K562 (cell line): Measurements from ENCODE around the gene CIART. TPM values are rescaled to one million over a fixed set of nuclear protein-coding genes. Genes with fewer than 3 reads are reported as not detected.

Experiments used
- AFF1 ChIP-seq, 2 experiments: fragments of 450-650 bp; IDR thresholded peaks; 2 replicates each; pipeline ENCODE4 v1.6.1; 2018; ENCODE audit warnings: mild to moderate bottlenecking in 2 of 2, low read depth in 1 of 2; ENCODE audit not compliant: partially characterized antibody in 2 of 2
- ARID3A ChIP-seq: IDR thresholded peaks from 2 replicates; pipeline ENCODE4 v1.6.1; 2012; ENCODE audit warnings: low read depth, low read length, improper control_type of control experiment, borderline replicate concordance
- E2F3 ChIP-seq: fragments of 250-450 bp; sonication (Bioruptor Pico); IDR thresholded peaks from 2 replicates; pipeline ENCODE4 v1.4.0; 2020; ENCODE audit warnings: mild to moderate bottlenecking
- ELK1 ChIP-seq: sonication (generic); formaldehyde crosslinking; IDR thresholded peaks from 2 replicates; pipeline ENCODE4 v1.8.1; 2022; ENCODE audit warnings: missing genetic modification reagents
- HNRNPUL1 ChIP-seq: fragments of 200-400 bp; formaldehyde crosslinking; IDR thresholded peaks from 2 replicates; pipeline ENCODE4 v1.6.1; 2017; ENCODE audit warnings: low read length
- MEF2A ChIP-seq: IDR thresholded peaks from 2 replicates; pipeline ENCODE4 v1.6.1; 2011; ENCODE audit warnings: low read depth, mild to moderate bottlenecking, low read length, moderate library complexity; ENCODE audit not compliant: control insufficient read depth
- NELFE ChIP-seq: IDR thresholded peaks from 2 replicates; pipeline ENCODE4 v1.6.1; 2011; ENCODE audit warnings: mild to moderate bottlenecking; ENCODE audit not compliant: insufficient read depth, insufficient read length
- NR4A1 ChIP-seq, 2 experiments: fragments of 250-450 bp in 1 of 2; fragments of 450-650 bp in 1 of 2; sonication (Bioruptor Pico) in 1 of 2; IDR thresholded peaks; 2 replicates each; pipeline versions ENCODE4 v1.4.0 to v1.6.1; 2016 to 2020; ENCODE audit warnings: mild to moderate bottlenecking in 2 of 2, missing compliant biosample characterization in 1 of 2, missing genetic modification characterization in 1 of 2, moderate library complexity in 1 of 2
- POLR2A ChIP-seq: fragments of 450-650 bp; conservative IDR thresholded peaks from 2 replicates; pipeline ENCODE4 v1.6.1; 2016
- POLR2AphosphoS2 ChIP-seq: IDR thresholded peaks from 2 replicates; pipeline ENCODE4 v1.6.1; 2012; ENCODE audit warnings: low read length, improper control_type of control experiment
- RHOXF2B ChIP-seq: fragments of 250-450 bp; sonication (Bioruptor Pico); conservative IDR thresholded peaks from 2 replicates; pipeline ENCODE4 v1.5.1; 2021
- SNIP1 ChIP-seq: fragments of 450-650 bp; IDR thresholded peaks from 2 replicates; pipeline ENCODE4 v1.7.1; 2017; ENCODE audit warnings: low read depth, mild to moderate bottlenecking
- SPI1 ChIP-seq: IDR thresholded peaks from 2 replicates; pipeline ENCODE4 v1.6.1; 2011; ENCODE audit warnings: low read depth, low read length, control low read depth, borderline replicate concordance
- TFE3 ChIP-seq: fragments of 450-650 bp; formaldehyde crosslinking; IDR thresholded peaks from 2 replicates; pipeline ENCODE4 v1.4.0; 2020; ENCODE audit warnings: mild to moderate bottlenecking, mixed read lengths
- ZNF184 ChIP-seq: sonication (generic); formaldehyde crosslinking; IDR thresholded peaks from 2 replicates; pipeline ENCODE4 v1.5.0; 2020; ENCODE audit warnings: missing genetic modification reagents
- ZNF584 ChIP-seq: fragments of 200-800 bp; sonication (Bioruptor generic); IDR thresholded peaks from 2 replicates; pipeline ENCODE4 v1.6.1; 2016; ENCODE audit warnings: low read depth, mild to moderate bottlenecking, missing genetic modification characterization, missing compliant biosample characterization
- ZNF655 ChIP-seq: fragments of 250-450 bp; sonication (Bioruptor Pico); IDR thresholded peaks from 2 replicates; pipeline ENCODE4 v1.5.0; 2021
- ZNF778 ChIP-seq: fragments of 450-650 bp; formaldehyde crosslinking; IDR thresholded peaks from 2 replicates; pipeline ENCODE4 v1.4.0; 2020; ENCODE audit warnings: mild to moderate bottlenecking, moderate library complexity
- polyA plus RNA-seq, 8 experiments: library from polyadenylated mRNA; depleted of rRNA in 4 of 8; stranded (reverse) in 5 of 8; unstranded in 3 of 8; fragments of >200 nt; fragmentation: Nextera tagmentation in 2 of 8; fragmentation: Illumina TruSeq in 1 of 8; extraction: Ambion mirVana in 2 of 8; extraction: Trizol in 1 of 8; gene quantifications; 2 replicates each; pipeline versions ENCODE4 v1.2.1 to v1.2.3, GENCODE V29; 2011 to 2014; ENCODE audit warnings: inconsistent platforms in 1 of 8, missing spikeins in 1 of 8
- total RNA-seq, 7 experiments: library from RNA; depleted of rRNA in 6 of 7; stranded (reverse); fragments of >200 nt in 6 of 7; fragmentation: Illumina TruSeq in 2 of 7; extraction: Trizol in 2 of 7; gene quantifications; 2 replicates each; pipeline versions ENCODE4 v1.2.1 to v1.2.3, GENCODE V29; 2011 to 2021; ENCODE audit warnings: low replicate concordance in 1 of 7

CIART gene
- total and polyA plus RNA-seq, 9 of the 15 experiments (the other 6 are each of a cell fraction or from before 2014, with no cell fraction given), result 0.07 to 0.35 (median 0.19) TPM; not detected in 2

GRCh38 chr1:150234566-150235293 is 47.6 kb upstream of the CIART start (continued):
- TF ChIP-seq ZNF655 (CRISPR knock-in tag) (no peak), HNRNPUL1 (no peak), RHOXF2B (no peak), E2F3 (CRISPR knock-in tag) (no peak), NELFE (no peak), ZNF184 (CRISPR knock-in tag) (no peak), AFF1 (IDR thresholded peaks at IDR 0.05; ENCODE audit: low read depth in 1 of 2, partially characterized antibody in 2 of 2) (peak; percentile 70 to 81), POLR2A (peak; percentile 88), TFE3 (no peak), ARID3A (no peak), ELK1 (CRISPR knock-in tag) (no peak), SNIP1 (no peak), SPI1 (no peak), POLR2AphosphoS2 (no peak; the same call in 1 of the 2 replicates), ZNF778 (CRISPR knock-in tag) (no peak), MEF2A (no peak), ZNF584 (no peak), NR4A1 (CRISPR knock-in tag; IDR thresholded peaks at IDR 0.05) (no peak), NR4A1 (tag; IDR thresholded peaks at IDR 0.05) (no peak)
